Smooth muscle cell of the brain vasculature (primary cell): Measurements from ENCODE around the gene SLC41A3.
"Not testable (repeated sequence)": the region's sequence is repeated elsewhere in the genome, so short reads cannot be mapped to it uniquely, and the experiment has no call there.

Experiments
- DNase-seq: peaks from one replicate; pipeline ENCODE4 v3.0.0-alpha.2; 2012; ENCODE audit warnings: low read depth, low spot score

Gene SLC41A3

DNA sequence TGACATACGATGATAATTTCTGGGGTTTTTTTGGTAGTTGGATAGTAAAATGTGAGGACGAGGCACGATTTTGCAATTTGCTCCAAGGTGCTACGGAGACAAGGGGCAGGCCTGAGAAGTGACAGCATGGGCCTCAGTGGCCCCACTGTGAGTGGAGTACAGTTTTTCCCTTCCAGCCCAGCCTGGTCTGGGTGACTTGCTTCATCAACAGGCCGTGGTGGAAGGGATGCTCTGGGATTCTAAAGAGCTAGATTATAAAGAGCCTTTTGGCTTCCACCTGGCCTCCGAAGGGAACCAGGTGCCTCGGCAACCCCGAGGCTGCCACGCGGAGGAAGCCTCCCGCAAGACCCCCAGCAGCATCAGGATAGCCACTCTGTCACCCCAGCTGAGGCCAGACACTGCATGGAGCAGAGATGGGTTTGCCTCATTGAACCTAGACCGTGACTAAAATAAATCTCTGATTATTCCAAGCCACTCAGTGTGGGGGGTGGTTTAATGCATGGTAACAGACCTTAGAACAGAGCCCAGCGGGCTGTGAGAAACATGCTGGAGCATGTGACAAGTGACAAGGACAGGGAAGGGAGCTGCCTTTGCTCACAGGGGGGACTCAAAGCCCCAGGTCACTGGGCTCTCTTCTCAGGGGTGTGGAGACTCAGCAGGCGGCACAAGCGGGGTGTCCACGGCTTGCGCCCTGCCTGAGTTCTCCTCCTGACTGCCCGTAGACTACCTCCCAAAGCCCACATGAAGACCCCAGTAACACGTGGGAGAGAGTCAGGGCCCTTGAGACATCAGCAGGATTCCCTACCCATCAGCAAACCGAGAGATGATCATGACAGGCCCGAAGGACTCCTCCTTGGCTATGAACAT is 22.6 kb upstream of the SLC41A3 start:
- DNase-seq, result no peak

DNA sequence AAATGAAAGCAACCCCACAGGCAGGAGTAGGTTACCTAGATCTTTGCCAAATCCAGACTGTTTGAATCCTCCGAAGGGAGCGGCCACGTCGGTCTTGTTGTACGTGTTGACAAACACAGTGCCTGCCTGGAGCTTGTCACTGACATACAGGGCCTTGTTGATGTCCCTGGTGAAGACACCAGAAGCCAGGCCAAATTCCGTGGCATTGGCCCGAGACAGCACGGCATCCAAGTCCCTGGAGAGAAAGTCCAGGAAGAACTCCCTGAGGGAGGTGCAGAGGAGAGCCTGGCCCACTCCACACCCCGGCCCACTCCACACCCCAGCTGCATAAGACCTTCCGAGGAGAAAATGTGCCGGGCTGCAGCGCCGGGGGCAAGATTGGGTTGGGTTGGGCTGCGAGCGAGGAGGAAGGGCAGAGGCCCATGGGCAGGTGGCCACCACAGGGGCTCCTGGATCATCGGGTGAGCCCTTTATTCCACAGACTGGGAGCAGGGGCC is 21.8 kb upstream of the SLC41A3 start:
- DNase-seq, result no peak

DNA sequence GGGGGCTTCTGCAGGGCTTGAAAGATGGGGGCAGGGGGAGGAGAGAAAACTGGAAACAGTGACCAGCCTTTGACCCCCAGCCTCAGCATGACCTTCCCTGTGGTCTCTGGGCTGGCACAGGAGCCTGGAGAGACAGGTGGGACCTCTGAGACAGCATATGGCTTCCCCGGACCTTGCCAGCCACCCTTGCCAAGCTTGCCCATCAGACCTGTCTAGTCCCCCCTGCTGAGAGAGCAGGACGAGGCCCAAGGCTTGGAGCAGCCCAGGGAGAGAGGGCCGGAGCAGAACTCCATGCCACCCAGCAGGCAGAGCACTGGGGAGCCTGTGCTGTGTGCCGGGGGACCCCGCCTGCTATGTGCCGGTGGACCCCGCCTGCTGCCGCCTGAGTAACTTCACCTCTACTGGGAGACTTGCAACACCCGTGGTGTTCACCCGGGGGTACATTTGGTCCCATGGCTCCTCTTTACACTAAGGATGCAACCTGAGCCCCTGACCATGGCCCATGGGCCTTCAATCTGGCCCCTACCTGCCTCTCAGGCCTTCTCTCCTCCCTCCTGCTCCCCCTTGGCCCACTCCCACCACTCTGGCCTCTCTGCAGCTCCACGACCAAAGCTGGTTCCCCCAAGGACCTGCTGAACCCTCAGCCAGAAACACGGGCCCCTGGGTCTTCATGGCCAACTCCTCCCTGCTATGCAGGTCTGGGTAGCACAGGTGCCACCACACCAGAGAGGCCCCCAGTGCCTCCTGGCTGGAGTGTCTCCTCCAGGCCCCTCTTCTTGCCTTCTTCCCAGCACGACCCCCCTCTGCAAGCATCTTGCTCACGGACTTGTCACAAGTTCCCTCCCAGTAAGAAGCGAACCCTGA is 21.1 kb upstream of the SLC41A3 start:
- DNase-seq, result no peak

DNA sequence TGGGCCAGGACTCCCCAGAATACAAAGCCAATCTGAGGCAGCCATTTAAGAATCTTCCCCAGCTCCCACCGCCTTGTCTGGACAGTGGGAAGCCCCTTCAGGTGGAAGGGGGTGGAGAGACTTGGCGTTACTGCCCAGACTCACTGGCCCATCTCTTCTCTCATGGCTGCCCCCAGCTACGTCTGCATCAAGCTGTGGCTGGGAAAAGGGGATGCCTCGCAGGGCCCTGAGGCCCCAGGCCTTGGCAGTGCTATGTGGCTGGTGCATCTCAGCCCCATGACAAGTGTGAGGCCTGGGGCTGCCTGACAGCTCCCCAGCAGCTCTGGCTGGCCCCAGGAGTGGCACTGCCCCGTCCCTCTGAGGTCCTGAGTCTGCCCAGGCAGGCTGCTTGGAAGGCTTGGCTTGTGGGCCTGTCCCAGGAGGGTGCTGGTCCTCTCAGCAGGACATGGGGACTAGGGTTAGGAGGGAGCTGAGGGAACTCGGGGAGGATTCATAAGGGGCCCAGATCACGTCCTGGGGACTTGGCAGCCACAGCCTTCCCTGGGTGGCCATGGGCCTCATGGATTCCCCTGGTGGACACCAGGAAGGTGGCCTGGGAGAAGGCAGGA is 20.2 kb upstream of the SLC41A3 start:
- DNase-seq, result no peak

DNA sequence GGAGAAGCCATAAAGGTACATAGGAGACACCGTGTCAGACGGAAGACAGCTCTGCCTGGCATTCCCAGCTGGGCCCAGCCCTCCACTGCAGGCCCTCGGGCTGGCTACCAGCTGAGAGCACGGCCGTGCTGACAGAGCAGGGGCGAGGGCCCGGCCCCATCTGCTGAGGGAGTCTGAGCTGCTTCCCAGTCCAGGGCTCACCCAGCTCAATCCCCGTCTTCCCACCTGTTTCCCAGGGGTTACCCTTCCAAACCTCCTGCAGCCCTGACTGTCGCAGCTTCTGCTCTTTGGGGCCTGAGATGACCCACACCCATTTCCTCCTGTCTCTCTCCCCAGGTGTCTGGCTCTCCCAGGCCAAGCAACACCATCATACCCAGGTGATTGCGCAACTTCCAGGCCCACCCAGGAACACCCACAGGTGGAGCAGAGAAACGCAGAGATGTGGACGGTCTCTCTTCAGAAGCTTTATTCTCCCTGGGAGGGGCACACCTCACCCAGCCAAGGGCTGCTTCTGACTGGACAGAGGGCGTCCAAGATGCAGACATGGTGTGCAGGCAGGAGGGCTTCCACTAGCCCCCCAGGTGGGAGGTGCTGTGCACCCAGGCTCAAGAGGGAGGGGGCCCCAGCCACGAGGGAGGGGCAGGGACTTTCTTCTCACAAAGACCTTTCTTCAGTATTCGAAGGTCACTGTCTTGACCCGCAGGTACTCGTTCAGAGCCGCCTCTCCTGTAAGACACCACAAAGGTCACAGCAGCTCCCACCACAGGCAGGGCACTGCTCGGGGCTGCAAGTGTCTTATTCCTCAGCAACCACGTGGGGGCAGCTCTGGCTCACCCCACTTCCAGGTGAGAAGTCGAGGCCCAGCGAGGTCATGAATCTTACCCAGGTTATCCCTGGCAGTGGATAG is 19.4 kb upstream of the SLC41A3 start:
- DNase-seq, result no peak

DNA sequence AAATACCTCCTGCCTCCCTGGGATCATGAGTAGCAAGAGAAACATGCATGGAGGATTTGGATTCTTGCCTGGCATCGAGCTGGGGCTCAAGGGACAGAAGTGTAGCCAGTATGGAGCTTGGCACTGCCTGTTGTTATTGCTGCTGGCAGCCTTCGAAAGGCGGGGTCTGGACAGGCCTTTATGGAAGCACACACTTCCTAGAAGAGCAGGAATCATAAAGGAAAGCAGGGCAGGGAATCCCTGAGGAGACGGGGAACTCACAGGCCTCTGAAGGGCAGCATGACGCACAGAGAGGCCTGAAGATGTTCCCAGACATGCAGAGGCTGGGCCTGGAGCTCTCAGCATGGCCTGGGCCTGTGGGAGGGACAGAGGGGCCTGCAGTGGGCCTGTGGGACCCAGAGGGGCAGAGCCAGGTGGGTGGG is 18.6 kb upstream of the SLC41A3 start:
- no peak for DNase-seq

DNA sequence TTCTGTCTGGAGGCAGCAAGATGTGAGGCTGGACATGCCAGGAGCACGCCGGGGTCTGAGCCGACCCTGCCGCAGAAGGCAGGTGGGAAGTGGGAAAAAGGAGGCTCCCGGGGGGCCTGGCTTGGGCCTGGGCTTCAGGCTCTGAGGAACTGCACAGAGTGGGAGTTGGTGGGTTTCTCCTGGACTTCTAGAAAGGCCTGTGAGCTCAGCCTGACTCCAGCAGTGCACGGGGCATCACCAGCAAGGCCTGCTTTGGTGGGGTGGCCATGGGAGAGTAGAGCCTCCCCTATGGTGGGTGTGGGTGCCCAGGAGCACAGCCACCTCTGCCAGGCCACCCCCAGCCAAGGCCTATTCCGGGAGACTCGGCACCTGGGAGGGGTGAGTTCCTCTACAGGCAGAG is 18.1 kb upstream of the SLC41A3 start:
- DNase-seq, result no peak

DNA sequence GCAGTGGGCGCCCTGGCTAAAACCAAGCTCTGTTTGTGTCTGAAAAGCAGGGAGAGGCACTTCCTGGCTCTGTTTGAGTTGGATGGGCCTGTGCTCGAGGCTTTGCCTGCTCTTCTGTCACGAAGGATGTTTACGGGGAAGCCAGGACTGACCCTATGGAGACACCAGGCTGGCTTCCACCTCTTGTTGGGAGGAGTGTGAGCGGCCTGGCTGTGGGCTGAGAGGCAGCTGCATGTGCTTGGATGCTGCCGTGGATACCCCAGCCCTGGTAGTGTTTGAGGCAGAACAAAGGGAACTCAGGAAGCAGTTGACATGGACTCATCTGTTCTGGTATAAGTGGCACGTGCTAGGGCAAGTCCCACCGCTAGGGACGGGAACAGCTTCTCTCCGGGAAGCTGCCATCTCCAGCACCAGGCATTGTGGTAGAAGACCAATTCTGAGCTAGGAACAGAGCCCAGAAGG is 17.6 kb upstream of the SLC41A3 start:
- DNase-seq, result no peak

DNA sequence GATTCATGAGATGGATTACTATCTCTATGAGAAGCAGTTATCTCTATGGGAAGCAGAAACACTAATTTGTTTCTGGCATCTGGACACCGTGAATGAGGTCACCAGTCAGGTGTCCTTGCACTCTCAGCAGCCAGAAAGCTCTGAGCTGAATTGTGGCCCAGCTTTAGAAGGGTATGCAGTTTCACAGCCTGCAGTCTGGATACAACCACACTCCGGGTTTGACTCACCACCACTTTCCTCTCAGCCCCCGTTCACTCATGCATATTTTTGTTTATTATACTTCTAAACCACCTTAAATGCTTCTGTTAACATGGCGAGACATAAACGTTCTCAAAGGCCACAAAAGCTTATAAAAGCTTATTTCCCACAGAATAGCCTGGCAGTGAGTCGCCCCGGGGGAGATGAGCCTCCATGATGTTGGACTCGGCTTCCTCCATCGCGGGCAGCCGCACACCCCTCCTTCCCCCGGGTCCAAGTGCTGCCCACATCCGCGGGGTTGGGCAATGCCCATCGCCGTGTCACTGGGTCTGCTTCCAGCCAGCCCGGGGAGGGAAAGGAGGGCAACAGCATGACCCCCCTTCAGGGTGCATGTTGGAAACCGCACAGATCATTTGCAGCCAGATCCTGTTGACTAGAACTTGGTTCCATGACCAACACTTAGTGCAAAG is 16.8 kb upstream of the SLC41A3 start:
- DNase-seq, result no peak

DNA sequence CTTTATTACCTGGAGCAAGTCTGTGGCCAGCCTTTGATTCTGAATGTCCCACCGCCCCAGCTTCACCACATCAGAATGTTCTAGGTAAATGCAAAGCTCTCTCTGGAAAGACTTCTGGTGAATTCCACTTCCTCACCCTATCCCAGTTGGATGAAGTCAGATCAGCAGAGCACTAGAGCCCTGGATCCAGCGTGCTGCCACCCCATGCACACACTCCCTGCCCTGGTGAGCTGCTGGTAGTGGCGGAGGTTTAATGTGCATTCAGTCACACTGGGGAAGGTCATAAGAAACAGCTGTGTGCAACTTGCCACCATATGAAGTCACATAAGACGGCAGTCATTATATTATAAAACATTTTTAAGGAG is 16.3 kb upstream of the SLC41A3 start:
- DNase-seq, result no peak

DNA sequence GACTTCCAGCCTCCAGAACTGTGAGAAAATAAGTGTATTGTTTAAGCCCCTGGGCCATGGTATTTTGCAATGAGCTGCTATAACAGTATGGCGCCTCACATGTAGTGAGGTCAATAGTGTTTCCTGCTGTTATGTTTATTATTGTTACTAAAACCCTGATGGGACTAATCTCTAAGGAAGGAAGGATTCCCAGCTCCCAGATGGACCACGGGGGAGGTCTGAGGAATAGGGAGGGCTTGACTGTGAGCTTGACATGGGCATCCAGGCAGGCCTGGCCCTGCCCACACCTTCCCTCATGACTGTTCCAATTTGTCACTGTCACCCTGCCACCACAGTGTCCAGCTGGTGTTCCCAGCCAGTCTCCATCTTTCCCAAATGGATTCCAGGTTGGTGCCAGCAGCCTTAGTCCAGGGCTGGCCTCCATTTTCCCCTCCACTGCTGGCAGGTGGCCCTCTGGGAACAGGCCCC is 14.5 kb upstream of the SLC41A3 start:
- peak; percentile 69 for DNase-seq

DNA sequence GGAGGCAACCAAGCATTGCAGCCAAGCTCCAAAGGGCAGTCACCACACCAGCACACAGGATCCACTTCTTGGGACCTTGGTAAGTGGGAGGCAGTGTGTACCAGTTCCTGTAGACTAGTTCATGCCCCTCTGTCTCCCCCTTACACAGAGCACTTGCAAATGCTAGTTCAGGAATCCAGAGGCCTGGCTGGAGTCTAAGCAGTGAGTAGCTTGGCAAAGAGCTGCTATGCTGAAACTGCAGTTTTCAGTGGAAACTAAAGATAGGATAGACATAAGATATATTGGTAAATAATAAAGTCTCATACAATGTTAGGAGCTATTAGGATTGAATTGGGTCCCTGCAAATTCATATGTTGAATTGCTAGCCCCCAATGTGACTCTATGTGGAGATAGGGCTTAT is 13.9 kb upstream of the SLC41A3 start:
- DNase-seq, result no peak

DNA sequence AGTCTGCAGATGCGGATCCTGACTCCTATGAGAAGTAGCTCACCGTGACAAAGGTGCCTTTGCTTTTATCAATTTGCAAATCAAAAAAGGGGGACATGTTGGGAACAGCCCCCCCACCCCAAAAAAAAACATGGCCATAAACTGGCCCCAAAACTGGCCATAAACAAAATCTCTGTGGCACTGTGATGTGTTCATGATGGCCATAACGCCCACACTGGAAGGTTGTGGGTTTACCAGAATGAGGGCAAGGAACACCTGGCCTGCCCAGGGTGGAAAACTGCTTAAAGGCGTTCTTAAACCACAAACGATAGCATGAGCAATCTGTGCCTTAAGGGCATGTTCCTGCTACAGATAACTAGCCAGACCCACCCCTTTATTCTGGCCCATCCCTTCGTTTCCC is 12.3 kb upstream of the SLC41A3 start:
- DNase-seq, result not testable (repeated sequence)

DNA sequence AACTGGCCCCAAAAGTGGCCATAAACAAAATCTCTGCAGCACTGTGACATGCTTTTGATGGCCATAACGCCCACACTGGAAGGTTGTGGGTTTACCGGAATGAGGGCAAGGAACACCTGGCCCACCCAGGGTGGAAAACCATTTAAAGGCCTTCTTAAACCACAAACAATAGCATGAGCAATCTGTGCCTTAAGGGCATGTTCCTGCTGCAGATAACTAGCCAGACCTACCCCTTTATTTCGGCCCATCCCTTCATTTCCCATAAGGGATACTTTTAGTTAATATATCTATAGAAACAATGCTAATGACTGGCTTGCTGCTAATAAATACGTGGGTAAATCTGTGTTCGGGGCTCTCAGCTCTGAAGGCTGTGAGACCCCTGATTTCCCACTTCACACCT is 8.2 kb upstream of the SLC41A3 start:
- not testable (repeated sequence) for DNase-seq

DNA sequence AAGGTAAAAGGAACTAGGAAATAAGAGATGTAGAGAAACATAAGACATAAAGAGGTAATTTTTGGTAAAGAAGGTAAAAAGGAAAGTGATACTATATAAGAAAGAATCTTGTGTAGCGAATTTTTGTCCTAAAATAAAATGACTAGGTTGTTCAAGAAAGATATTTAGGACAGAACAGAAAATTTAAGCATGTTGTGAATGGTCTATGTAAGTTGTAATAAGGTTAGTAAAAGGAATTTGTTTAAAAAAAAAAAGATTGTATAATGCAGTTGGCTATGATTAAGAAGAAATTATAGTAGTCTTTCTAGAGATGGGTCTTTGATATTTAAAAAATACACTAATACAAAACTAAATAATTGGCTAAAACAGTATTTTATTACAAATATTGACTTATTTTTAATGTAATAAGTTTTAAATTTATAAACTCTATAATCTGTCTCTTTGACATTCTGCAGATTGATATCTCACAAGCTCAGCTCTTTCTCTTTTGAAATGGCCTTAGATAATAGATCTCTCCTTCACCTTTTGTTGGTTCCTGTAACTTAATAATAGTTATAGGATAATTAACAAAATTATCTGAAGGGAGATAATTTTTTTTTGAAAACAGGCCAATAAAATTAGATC is 3.7 kb upstream of the SLC41A3 start:
- DNase-seq, result no peak

DNA sequence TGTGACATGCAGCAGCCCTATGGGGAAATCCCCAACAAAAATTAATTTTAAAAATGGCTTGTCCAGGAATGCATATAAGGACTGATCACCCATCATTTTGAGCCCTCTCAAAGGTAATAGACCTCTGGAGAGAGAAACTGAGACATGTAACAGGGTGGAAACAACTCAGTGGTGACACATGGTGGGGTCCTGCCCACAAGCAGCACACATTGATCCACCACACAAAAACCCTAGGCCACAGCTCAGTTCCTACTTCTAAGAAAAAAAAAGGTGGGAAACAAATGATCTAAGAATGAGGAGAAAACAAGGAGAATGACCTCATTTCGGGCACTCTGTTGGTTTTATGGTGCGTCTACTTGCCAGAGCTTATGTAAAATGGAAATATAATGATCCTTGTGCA is 1.9 kb upstream of the SLC41A3 start:
- DNase-seq, result no peak

DNA sequence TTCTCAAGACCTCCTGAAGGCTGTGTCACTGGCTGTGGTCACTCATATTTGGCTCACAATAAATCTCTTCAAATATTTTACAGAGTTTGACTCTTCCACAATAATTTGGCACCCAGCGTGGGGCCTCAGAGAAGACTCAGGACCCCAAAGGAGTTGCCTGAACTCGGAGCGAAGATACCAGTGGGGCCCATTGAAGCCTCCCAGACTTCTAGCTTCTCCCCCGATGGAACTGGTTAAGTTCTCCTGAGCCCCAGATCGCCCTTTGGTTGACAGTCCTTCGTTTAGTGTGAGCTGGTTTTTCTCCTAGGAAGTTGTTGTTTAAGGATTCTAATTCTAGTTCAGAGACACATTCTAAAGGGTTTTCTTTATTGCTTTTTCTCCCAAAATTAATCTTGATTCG is 1.4 kb upstream of the SLC41A3 start:
- no peak for DNase-seq

DNA sequence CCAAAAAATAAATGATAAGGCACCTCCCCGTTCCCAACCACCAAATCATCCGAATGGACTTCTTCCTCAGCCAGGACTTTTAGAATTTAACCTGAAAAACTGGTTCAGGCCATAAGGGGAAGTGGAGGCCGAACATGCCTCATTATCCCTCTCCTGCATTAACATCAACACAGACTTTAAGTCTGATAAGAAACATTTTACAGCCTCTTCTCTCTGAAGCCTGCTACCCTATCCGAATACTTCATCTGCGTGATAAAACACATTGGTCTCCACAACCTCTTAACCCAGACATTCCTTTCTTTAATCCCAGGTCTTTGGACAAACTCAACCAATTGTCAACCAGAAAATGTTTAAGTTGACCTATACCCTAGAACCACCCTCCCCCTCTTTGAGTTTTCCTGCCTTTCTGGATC is 850 bp upstream of the SLC41A3 start:
- DNase-seq, result no peak

DNA sequence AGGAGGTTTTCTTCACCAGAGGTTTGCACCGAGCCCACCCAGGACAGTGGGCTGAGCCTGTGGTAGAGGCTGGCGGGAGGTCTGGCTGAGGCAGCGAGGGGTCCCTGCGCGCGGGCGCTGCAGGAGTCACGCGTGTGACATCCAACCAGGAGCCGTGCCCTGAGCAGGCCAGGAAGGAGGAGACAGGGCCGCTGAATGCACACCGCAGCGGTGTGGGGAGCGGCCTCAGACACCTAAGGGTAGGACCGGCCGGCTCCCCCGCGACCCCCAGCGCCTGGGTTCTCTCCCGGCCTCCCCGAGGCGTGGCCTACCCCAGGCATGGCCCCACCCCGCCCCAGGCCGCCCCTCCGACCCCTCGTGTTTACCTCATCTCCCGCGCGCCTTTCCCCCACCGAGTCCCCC is 412 bp downstream of the SLC41A3 start:
- DNase-seq, result no peak

DNA sequence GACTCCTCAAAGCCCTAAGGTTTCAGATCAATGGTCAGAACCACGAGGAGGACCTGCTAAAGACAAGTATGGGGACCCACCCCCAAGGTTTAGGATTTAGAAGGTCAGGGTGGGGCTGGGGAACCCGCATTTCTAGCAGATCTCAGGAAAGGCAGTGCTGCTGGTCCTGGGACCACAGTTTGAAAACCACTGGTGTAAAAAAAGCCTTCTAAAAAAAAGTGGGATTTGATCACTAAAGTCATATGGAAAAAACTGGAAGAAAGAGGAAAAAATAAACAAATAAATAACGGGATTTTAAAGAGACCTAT is 832 bp downstream of the SLC41A3 start:
- no peak for DNase-seq
